ENCODE data around the gene CNIH3.
"Not testable (repeated sequence)": the region's sequence is repeated elsewhere in the genome, so short reads cannot be mapped to it uniquely, and the experiment has no call there.

The CNIH3 gene

DNA sequence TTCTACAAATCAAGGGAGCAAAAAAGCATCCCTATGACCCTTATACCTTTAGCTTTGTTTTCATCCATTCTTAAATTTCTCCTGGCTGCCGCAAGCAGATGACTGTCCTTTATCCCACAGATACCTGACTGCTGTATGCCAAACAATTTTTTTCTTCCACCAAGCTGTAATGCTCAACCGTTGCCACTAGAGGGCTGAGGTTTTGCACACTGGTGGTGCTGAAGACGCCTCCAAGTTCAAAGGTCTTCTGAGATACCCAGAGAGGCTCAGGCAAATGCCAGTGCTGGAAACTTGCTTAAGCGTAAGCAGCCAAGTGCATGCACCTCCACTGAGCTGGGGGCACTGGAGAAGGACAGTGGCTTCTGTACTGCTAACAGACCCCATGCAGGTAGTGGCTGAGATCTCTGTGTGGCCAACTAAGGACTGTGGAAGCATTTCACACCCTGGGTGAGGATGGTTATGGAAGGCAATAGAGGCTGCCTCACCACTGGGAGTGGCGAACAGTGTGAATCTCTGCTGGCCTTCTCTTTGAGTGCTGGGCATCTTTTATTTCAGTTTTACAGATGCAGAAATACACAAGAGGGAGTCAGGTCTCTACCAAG, 28.5 kb downstream of the CNIH3 start:
- no peak for DNase-seq

DNA sequence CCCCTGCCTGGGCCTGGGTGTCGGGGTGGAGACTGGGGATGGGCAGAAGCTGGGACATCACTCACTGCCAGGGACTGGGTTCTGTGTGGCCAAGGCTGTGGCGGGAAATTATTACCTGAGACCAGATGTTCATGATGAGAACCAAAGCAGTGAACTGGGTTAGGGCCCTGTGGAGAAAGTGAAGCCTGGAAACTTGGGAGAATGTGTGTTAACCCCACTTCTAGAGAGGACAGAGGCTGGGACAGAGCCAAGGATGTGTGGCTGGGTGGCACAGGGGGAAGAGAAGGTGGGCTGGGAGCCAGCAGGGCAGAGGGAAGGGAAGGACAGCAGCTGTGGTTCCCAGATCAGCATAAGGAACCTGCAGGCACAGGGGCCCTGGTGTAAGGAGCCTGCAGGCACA, 31.3 kb downstream of the CNIH3 start:
- DNase-seq, result no peak

DNA sequence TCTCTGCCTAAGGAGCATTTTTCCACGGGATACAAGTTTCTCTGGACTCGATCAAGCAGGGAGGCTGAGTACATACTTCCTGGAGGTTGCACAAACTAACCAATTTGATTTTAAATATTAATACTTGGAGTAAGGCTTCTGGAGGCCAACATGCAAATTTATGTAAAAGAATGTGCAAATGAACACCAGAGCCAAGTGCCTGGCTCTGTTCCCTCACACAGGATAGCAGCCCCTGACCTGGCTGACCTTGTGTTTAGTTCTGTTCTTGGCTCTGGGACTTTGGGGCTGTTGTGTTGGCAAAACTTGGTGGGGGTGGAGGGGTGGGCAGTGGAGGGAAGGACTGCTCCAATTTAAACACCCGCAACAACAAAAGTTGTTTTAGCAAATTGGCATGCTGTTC, 34.2 kb downstream of the CNIH3 start:
- DNase-seq, result no peak

DNA sequence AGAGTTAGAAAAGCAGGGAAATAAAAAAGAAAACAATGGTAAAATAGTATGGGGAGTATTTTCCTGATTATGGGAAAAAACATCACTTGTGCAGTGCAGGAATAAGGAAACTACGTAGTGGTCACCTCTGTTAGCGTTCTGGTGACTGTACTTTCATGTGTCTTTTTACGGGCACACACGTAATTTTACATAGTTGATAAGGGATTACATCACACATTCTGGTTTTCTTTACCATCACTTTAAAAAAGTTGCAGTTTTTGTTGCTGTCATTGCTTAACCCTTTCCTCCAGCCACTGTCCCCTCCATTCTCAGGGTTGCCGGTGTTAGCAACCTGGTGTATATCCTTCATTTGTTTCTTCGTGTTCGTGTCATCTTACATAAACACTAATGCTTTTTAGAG, 35.1 kb downstream of the CNIH3 start:
- DNase-seq, result no peak

DNA sequence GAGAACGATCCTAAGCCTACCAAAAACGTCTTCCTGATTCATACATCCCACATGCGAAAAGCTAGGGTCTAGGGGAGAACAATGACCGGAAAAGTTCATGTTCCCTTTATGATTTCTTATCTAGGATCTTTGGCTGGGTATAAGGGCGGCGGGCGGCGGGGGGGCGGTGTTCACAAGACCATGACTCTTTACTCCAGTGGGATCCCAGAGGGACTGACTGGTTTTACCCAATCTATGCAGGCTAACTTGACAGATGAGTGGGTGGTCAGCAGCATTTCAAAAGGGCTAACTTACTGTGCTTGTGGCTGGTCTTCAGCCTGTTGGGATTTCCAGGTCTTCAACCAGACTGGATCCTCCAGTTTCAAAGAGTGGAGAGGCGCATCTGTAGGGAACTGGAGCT, 40.3 kb downstream of the CNIH3 start:
- DNase-seq, result no peak

DNA sequence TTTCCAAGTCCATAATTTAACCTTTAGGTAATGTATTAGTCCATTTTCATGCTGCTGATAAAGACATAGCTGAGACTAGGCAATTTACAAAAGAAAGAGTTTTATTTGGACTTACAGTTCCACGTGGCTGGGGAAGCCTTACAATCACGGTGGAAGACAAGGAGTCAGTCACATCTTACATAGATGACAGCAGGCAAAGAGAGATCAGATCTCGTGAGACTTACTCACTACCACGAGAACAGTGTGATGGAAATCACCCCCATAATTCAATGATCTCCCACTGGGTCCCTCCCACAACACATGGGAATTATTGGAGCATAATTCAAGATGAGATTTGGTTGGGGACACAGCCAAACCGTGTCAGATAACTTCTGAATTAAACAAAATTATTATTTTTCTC, 44.0 kb downstream of the CNIH3 start:
- no peak for DNase-seq

DNA sequence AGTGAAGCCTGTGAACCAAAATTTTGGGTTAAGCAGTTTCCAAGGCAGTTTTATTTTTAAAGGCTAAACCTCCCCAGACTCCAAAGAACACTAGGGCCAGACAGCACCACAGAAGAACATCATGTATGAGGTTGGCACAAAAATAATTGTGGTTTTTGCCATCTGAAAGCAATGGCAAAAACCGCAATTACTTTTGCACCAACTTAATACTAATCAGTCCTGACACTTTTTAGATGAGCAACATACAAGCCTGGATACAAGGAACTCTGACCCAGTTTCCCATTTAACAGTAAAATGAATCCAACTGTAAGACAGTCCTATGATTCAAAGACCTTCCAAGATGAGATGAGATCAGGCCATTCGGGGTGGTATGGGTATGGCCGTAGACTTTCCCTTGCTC, 46.8 kb downstream of the CNIH3 start:
- no peak for DNase-seq

DNA sequence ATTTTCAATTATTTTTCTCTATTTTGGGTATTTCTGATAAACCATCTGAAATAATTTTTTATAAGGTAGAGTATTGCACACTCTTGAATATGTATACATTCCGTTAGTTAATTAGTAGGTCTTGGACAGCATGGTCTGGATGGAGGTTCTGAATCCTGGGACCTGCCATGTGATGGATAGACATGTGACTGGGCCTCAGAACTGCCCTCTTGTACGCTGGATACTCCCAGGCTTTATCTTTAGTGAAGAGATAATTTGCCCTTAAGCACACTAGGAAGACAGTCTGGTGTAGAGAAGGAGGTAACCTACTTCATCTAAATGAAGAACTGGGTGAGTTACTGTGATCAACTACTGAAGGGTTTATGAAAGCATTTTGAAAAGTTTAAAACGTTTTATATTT, 48.9 kb downstream of the CNIH3 start:
- no peak for DNase-seq

DNA sequence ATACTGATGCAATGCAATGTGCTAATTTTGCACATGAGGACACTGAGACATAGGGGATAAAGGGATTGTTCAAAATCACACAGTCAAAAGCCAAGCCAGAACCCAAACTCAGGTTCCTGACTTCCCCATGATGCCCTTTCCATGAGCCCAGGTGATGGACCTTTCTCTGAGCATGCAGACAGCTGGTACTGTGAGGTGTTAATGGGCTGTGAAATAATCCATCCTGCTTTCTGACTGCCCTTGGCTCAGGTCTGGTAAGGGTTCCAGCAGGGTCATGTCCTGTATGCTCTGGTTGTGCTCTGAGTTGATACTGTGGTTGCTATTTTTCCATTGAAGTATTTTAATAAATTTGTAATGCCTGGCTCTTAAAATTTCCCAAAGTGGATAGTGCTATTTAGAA, 50.0 kb downstream of the CNIH3 start:
- no peak for DNase-seq

DNA sequence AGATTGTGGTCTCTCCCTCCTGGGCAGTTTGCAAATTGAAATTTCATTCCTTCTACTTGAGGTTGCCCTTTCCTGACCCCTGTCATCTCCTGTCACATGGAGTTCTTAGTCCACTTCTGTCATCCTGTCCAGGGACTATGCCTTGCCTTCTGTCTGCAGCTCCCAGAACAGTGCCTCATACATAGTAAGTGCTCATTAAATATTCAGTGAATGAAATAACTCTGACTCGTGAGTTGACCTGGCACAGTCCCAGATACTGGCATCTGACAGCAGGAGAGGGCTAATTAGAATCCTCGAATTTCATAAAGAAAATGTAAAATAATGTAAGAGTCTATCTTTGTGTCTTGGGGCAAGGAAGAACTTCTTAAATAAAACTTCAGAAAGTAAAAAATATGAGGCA, 50.8 kb downstream of the CNIH3 start:
- no peak for DNase-seq

DNA sequence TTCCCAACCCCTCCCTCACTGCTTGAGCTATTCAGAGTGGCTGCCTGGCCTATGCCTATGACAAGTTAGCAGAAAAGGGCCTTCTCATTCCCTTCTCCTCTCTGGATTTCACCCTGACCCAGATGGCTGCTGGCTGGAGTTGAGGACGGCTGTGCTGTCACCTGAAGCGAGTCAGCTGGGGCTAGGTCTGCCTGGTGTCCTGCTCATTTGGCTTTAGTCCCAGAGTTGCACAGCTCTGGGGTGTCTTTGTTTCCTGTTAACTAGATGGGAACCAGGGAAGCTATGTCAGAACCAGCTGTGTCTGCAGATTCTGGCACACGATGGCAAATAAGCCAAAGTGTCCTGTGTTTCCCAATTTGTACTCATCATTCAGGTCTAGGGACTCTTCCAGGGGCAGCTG, 52.9 kb downstream of the CNIH3 start:
- DNase-seq, result no peak

DNA sequence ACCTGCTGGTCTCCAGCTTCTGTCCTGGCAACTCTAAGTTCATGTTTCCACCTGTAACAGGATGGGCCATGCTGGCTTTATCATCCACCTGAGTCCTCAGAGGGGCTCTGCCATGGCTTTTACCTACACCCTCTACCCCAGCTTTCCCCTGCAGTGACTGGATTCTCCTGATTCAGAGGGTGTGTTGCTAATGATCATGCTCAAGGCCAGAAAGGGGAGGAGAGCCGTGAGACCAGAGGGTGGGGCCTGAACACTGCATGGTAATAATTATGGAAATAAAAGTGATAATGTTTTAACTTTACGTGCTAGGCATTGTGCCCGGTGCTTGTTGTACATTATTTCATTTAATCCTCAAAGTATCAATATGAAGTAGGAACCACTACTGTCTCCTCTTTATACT, 53.3 kb downstream of the CNIH3 start:
- no peak for DNase-seq

DNA sequence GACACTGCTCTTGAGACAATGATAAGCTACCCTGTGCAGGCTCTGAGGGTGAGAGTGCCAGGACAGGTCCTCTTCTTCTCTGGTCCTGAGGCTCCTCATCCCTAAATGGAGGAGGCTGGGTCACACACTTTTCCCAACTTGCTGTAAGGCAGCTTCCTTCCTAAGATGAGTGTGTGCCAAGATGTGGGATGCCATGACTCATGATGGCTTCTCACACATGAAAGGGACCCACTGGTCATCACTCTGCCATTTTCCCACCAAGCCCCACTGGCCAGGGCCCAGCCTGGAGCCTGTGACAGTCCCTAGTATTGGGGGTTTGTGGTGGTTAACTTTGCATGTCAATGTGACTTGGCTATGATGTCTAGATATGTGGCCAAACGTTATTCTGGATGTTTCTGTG, 54.4 kb downstream of the CNIH3 start:
- no peak for DNase-seq

DNA sequence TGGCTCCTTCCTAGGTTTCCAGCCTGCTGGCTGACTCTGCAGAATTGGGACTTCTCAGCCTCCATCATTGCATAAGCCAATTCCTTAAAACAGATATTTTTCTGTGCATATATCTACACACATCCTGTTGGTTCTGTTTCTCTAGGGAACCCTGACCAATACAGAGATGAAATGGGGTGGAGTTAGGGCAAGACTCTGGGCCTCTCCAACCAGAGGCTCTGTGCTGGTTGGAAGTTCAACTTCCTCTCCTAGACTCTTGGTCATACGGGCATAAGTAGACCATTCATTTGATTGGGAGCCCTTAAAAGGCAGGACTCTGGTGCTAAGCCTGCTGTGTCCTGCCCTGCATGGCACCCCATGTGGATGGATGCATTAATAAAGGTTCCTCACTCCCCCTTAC, 55.0 kb downstream of the CNIH3 start:
- no peak for DNase-seq

DNA sequence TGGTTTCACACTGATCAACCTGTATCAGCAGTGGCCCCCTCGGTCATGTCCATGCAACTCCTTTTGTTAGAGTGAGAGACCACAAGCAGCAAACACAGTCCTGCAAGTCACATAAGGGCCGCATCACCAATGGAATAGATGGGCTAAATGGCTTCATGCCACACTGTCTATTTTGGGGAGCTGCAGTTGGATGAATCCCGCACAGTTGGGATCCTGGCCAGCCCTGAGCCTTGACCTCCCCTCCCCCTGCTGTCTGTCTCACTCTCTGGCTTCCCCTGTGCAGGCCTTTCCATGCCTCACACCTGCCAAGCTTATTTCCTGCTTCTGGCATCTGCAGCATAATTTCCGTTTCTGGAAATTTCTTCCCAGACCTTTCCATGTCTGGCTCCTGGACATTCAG, 57.0 kb downstream of the CNIH3 start:
- no peak for DNase-seq

DNA sequence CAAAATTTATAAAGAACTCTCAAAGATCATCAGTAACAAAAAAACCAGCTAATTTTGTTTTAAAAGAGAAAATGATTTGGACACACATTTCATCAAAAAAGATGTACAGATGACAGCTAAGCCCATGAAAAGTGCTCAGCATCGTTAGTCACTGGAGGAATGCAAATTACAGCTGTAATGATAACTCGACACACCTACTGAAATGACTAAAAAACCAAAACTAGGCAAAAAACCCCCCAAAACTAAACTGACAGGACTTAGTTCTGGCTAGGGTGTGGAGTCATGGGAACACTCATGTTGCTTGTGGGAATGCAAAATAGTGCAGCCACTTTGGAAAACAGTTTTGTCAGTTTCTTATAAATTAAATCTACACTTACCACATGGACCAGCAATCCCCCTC, 59.5 kb downstream of the CNIH3 start:
- no peak for DNase-seq

DNA sequence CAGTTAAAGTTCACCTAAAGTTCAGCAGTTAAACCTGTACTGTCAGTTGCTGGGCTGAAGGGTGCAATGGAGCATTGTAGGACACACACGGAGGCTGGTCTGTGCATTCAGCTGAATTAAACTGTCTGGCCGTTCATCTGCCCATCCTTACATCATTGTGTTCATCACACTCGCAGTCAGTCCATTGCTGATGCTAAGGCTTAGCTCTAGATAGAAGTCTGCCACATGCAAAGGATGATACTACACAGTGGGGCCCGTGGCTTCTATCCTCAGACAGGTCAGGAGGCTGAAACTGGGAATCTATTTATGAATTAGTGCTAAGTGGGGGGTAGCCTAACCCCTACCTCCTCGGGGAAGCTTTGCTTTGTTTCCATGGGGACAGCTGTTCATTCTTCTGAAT, 60.4 kb downstream of the CNIH3 start:
- no peak for DNase-seq

DNA sequence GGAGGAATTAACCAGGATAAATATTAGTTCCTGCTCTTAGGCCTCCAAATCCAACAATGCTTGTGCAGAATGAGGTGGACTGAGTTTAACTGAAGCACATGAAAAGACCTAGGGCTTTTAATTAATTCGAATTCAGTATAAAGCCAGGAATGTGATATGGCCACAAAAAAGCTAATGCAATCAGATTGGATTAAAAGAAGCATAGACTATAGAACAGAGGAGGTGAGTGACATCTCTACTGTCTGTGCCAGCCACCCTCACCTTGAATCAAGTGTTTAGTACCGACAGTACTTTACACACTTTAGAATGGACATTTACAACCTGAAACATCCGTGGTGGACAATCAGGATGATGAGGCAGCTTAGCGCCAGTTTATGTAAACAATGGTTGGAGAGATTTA, 62.1 kb downstream of the CNIH3 start:
- no peak for DNase-seq

DNA sequence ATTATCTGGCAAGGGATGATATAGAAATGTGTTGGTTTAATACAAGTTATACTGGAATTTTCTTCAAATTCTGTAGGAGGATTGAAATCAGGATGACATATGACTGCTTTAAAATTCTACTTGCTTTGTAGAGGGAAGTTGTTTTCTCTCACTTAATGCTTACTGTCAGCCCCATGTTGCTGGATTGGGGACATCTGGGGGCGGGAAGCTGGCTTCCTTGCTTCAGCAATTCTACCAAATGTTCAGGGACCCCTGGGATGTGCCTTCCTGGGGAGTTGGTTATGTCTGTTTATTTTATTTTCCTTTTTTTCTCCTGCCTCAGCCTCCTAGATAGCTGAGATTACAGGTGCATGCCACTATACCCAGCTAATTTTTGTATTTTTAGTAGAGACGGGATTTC, 63.5 kb downstream of the CNIH3 start:
- no peak for DNase-seq

DNA sequence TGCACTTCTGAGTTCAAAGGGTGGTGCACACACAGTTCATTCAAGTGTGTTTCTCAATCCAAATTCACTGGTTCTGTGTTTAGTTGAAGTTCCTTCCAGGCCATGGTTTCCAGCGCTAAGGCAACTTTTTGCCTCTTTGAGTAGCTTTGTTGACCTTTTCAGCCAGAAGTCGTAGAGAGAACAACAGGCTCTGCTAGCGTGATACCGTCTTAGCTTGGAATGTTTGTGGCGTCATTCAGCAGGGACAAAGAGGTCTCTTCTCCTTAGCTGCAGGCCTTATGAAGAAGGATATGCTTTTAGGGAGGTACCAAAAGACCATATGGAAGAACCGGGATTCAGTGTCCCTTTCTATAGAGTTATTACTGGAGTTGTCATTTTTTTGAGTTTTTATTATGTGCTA, 65.7 kb downstream of the CNIH3 start:
- DNase-seq, result no peak

DNA sequence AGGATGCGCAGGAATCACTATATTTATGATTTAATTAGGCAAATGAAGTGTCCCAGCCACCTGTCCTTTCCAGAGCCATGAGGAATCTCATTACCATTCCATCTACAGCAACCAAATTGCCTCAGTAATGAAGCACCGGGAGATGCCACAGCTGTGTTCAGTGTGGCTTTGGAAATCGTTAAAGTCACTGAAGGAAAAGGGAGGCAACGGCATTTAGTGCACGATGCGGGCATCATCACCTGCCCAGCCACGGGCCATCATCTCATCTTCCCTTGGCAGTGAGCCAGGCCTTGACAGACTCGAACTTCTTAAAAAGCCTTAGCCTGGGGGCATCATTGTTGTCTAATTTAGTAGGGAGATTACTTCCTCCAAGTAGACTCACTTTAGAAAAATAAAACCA, 67.8 kb downstream of the CNIH3 start:
- DNase-seq, result no peak

DNA sequence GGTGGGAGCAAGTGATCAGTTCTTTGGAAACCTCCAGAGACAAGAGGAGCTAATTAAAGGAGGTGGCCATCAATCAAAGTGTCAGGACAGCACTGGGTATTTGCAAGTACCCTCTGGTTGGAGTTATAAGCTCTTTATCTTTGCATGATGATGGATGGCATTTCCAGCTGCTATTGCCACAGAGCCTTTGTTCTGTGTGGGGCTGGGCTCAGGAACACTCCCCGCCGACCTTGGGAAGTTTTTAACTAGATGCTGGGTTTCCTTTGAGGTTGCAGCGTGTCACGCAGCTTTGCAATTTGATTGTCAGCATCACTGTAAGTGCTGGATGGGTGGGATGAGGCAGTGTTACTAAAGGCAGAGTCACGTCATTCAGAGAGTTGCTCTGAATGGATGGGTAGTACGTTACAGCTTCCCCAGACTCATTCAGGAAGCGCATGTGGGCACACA, 68.9 kb downstream of the CNIH3 start:
- DNase-seq, result no peak

DNA sequence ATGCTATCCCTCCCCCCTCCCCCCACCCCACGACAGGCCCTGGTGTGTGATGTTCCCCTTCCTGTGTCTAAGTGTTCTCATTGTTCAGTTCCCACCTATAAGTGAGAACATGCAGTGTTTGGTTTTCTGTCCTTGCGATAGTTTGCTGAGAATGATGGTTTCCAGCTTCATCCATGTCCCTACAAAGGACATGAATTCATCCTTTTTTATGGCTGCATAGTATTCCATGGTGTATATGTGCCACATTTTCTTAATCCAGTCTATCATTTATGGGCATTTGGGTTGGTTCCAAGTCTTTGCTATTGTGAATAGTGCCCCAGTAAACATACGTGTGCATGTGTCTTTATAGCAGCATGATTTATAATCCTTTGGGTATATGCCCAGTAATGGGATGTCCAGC, 70.0 kb downstream of the CNIH3 start:
- not testable (repeated sequence) for DNase-seq

DNA sequence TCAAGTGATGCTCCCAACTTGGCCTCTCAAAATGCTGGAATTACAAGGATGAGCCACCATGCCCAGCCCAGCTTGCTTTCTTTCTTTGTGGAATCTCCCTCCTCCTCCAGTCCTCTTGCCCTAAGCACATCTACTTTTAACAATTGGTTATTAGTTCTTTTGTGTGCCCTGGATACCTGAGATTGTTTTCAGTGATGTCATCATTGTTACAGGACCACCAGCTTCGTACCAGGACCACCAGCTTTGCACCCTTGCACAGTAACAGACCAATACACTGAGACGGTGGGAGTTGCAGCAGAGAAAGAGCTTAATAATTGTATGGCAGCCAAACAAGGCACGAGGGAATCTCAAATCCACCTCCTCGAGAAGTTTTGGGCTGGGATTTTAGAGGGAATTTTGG, 71.3 kb downstream of the CNIH3 start:
- no peak for DNase-seq

DNA sequence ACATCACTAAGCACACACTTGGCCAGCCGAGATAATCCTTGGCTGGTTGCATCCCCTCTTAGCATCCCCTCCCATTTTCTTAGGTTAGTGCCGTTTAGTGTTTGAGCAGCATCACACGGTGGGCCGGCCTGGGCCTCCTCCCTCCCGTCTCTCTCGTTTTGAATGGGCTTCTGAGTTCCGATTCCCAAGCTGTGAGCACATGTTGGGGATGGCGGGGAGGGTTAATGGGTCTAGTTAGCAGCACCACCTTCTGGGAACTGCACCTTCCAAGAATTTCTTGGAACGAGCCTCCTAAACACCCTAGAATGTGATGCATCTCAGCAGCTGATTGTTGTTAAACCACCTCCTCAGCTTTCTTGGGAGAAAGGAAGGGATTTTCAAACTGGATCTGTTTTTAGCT, 73.3 kb downstream of the CNIH3 start:
- DNase-seq, result no peak

DNA sequence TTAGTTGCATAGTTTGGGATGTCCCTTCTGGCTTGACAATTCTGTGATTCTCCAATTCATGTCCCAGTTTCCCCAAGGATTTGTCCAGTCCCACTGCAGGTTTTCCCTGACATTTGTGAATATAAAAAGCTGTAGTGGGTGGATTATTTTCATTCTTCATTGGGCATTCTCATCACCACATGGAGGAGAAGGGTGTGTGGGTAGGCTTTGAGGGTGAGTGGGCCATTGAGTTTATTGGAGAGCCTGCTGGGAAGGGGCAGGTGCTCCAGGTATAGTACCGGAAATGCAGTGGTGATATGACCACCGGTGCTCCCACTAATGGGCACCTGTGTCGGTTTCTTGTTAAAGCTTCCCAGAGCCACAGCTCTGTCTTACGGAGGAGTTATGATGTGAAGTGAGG, 74.5 kb downstream of the CNIH3 start:
- no peak for DNase-seq

Measured in SIG-M5 (cell line).